Sigmoid colon (tissue), 4 donors: ENCODE measurements around the gene ZRANB1.

ENCODE experiments used
- CTCF ChIP-seq, 4 experiments: fragments of 450-650 bp in 3 of 4; fragments of 200-600 bp in 1 of 4; IDR thresholded peaks; one replicate each; pipeline ENCODE4 v1.5.1; 2016 to 2019; ENCODE audit warnings: antibody characterized with exemption in 4 of 4, mild to moderate bottlenecking in 3 of 4, moderate library complexity in 2 of 4
- EP300 ChIP-seq, 4 donors: sonication (generic); formaldehyde crosslinking; IDR thresholded peaks; one replicate each; pipeline ENCODE4 v1.6.1; 2017; ENCODE audit warnings: antibody characterized with exemption in 4 of 4
- POLR2A ChIP-seq, 2 donors: fragments of 450-650 bp; IDR thresholded peaks; one replicate each; pipeline ENCODE4 v1.6.1; 2016; ENCODE audit warnings: antibody characterized with exemption in 2 of 2, mild to moderate bottlenecking in 2 of 2, moderate library complexity in 2 of 2

DNA sequence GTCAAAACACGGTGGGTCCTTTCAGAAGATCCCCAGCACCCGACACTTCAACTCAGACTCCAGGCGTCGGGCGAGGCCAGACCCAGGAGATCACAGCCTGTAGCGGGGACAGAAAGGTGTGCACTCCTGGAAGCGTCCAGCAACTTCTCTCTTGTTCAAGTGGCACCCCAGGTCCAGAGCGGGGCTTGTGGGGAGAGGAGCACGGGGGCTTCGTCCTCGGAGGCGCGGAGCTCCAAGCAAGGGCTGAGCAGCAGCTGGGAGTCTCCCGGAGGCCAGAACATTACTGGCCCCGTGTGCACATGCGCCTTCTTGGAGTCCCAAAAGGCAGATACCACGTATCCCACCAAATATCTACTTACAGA lies 54.9 kb downstream of the ZRANB1 start:
- TF ChIP-seq POLR2A (IDR thresholded peaks at IDR 0.05) (no peak), EP300 (IDR thresholded peaks at IDR 0.05) (no peak), CTCF (IDR thresholded peaks at IDR 0.05) (no peak)
